Stomach (tissue), 9 donors: ENCODE results near the gene EVPLL. TPM values are rescaled to one million over a fixed set of nuclear protein-coding genes. Genes with fewer than 3 reads are reported as not detected.
"Not testable (repeated sequence)": the region's sequence is repeated elsewhere in the genome, so short reads cannot be mapped to it uniquely, and the experiment has no call there.

Experiments
- DNase-seq, 2 donors: peaks; one replicate each; pipeline versions ENCODE4 v3.0.0 to v3.0.0-alpha.2; 2013 to 2019
- H3K27ac ChIP-seq, 5 donors: fragments of 200-600 bp in 4 of 5; sonication (generic) in 4 of 5; one replicate each; pipeline ENCODE4 v1.5.1; 2013 to 2019; ENCODE audit warnings: mild to moderate bottlenecking in 1 of 5, moderate library complexity in 1 of 5
- H3K27me3 ChIP-seq, 3 donors: fragments of 200-600 bp; sonication (generic); one replicate each; pipeline ENCODE4 v1.5.1; 2017 to 2019; ENCODE audit warnings: mixed run types in 1 of 3
- H3K36me3 ChIP-seq, 4 donors: fragments of 200-600 bp; sonication (generic); 1 replicate in 3 of 4; 2 replicates in 1 of 4; pipeline ENCODE4 v1.5.1; 2016 to 2019
- H3K4me1 ChIP-seq, 4 donors: fragments of 200-600 bp; sonication (generic); one replicate each; pipeline ENCODE4 v1.5.1; 2016 to 2019
- H3K4me3 ChIP-seq, 4 donors: fragments of 200-600 bp; sonication (generic) in 3 of 4; one replicate each; pipeline ENCODE4 v1.5.1; 2016 to 2019; ENCODE audit warnings: mild to moderate bottlenecking in 1 of 4
- H3K9me3 ChIP-seq, 4 donors: fragments of 200-600 bp; sonication (generic); one replicate each; pipeline ENCODE4 v1.5.1; 2016 to 2019
- CTCF ChIP-seq, 7 experiments: fragments of 450-650 bp in 4 of 7; fragments of 200-600 bp in 3 of 7; sonication (generic) in 3 of 7; IDR thresholded peaks; one replicate each; pipeline ENCODE4 v1.5.1; 2016 to 2019; ENCODE audit warnings: antibody characterized with exemption in 7 of 7, control low read depth in 2 of 7, mild to moderate bottlenecking in 1 of 7
- EP300 ChIP-seq: sonication (generic); formaldehyde crosslinking; IDR thresholded peaks from one replicate; pipeline ENCODE4 v1.6.1; 2017; ENCODE audit warnings: antibody characterized with exemption
- POLR2A ChIP-seq, 4 donors: fragments of 450-650 bp; IDR thresholded peaks; one replicate each; pipeline ENCODE4 v1.6.1; 2016; ENCODE audit warnings: antibody characterized with exemption in 4 of 4, control low read depth in 2 of 4, mild to moderate bottlenecking in 1 of 4, moderate library complexity in 1 of 4
- POLR2AphosphoS5 ChIP-seq, 3 donors: sonication (generic); formaldehyde crosslinking; IDR thresholded peaks; one replicate each; pipeline ENCODE4 v1.6.1; 2016; ENCODE audit warnings: antibody characterized with exemption in 3 of 3
- WGBS, 5 donors: extraction: QIAGEN DNeasy Blood & Tissue Kit in 3 of 5; methylation state at CpG; one replicate each; pipeline versions ENCODE4 v1.1.5 to v1.1.7; 2013 to 2018; 5-methylcytosine and 5-hydroxymethylcytosine counted together
- intact Hi-C: fragments of 100-400 bp; cut with DNase I; formaldehyde crosslinking; loops from one replicate; pipeline ENCODE4 v1.15.1; 2023; ENCODE audit warnings: low total_unique reads
- polyA plus RNA-seq, 3 donors: library from polyadenylated mRNA; stranded (reverse); fragments of 200-250 nt; gene quantifications; one replicate each; pipeline ENCODE4 v1.2.3, GENCODE V29; 2013
- total RNA-seq, 5 donors: library from RNA; depleted of rRNA; stranded (reverse); fragments of >200 nt; gene quantifications; one replicate each; pipeline versions ENCODE4 v1.1.0 to v1.2.3, GENCODE V29; 2014 to 2016
- donor health status: healthy with polysubstance abuse.
- donor health status: Bipolar disorder and iron deficiency.
- donor health status: healthy.

EVPLL gene
- total and polyA plus RNA-seq, 8 donors = 0.29 to 8.9 (median 0.45) TPM; not detected in 3

- H3K36me3 ChIP-seq = no peaks in the 10 kb centered on the region
- no peak overlapping the region for H3K4me3 ChIP-seq
- no peaks in the 10 kb centered on the region for H3K9me3 ChIP-seq
- intact Hi-C loops = no loop called here
- no peak overlapping the region for H3K27ac ChIP-seq
- H3K27me3 ChIP-seq = peaks cover 0 to 13% (median 0%) of the 10 kb centered on the region in 3 donors
- TF ChIP-seq POLR2A (IDR thresholded peaks at IDR 0.05) (no peak), EP300 (no peak), CTCF (IDR thresholded peaks at IDR 0.05) (no peak), POLR2AphosphoS5 (IDR thresholded peaks at IDR 0.05) (no peak)
- WGBS, 5 donors = 77 to 88% (median 83%) methylated on average over 8 of the region's 8 CpGs
- DNase-seq = no peak
- peaks cover 0 to 1% (median under 1%) of the 10 kb centered on the region in 4 donors for H3K4me1 ChIP-seq
These were observed 8.6 kb upstream of the EVPLL start for GRCh38 chr17:18368946-18369345.

GRCh38 chr17:18370761-18371160 lies 6.8 kb upstream of the EVPLL start:
- H3K4me1 ChIP-seq = no peaks in the 10 kb centered on the region
- peaks cover 0 to 3% (median 1%) of the 10 kb centered on the region in 4 donors for H3K9me3 ChIP-seq
- WGBS, 5 donors = 72 to 83% (median 78%) methylated on average over 5 of the region's 5 CpGs
- DNase-seq = no peak
- H3K27me3 ChIP-seq = peaks cover 0 to 13% (median 0%) of the 10 kb centered on the region in 3 donors
- no peak overlapping the region for H3K4me3 ChIP-seq
- intact Hi-C loops = no loop called here
- no peaks in the 10 kb centered on the region for H3K36me3 ChIP-seq
- TF ChIP-seq CTCF (IDR thresholded peaks at IDR 0.05) (no peak), POLR2A (IDR thresholded peaks at IDR 0.05) (no peak)
- H3K27ac ChIP-seq = no peak overlapping the region

GRCh38 chr17:18371455-18371854 lies 6.1 kb upstream of the EVPLL start:
- H3K36me3 ChIP-seq = no peaks in the 10 kb centered on the region
- H3K9me3 ChIP-seq = peaks cover 0 to 3% (median 1%) of the 10 kb centered on the region in 4 donors
- 56 to 67% (median 60%) methylated on average over 7 of the region's 7 CpGs for WGBS, 5 donors
- H3K27me3 ChIP-seq = peaks cover 0 to 13% (median 0%) of the 10 kb centered on the region in 3 donors
- intact Hi-C loops = no loop called here
- H3K4me3 ChIP-seq = no peak overlapping the region
- TF ChIP-seq CTCF (IDR thresholded peaks at IDR 0.05) (no peak), POLR2A (IDR thresholded peaks at IDR 0.05) (no peak), POLR2AphosphoS5 (IDR thresholded peaks at IDR 0.05) (no peak), EP300 (no peak)
- no peak for DNase-seq
- no peaks in the 10 kb centered on the region for H3K4me1 ChIP-seq
- no peak overlapping the region for H3K27ac ChIP-seq

- intact Hi-C loops, H3K36me3 ChIP-seq, H3K9me3 ChIP-seq, H3K4me3 ChIP-seq, H3K27ac ChIP-seq, DNase-seq: not testable (repeated sequence)
- WGBS, 5 donors = 77 to 92% (median 80%) methylated on average over 6 of the region's 6 CpGs
- Histone ChIP-seq H3K4me1 (peaks cover 0 to 14% (median 7%) of the 10 kb centered on the region in 4 donors), H3K27me3 (peaks cover 0 to 13% (median 0%) of the 10 kb centered on the region in 3 donors)
These were observed 4.4 kb upstream of the EVPLL start for GRCh38 chr17:18373181-18373580.

GRCh38 chr17:18374216-18374615 lies 3.4 kb upstream of the EVPLL start:
- WGBS, 5 donors = 81 to 88% (median 82%) methylated on average over 7 of the region's 7 CpGs

More at GRCh38 chr17:18374216-18374615, 3.4 kb upstream of the EVPLL start:
- peaks cover 0 to 18% (median 7%) of the 10 kb centered on the region in 4 donors for H3K4me1 ChIP-seq
- peaks cover 0 to 3% (median 1%) of the 10 kb centered on the region in 4 donors for H3K9me3 ChIP-seq
- no peak overlapping the region for H3K4me3 ChIP-seq
- TF ChIP-seq POLR2AphosphoS5 (IDR thresholded peaks at IDR 0.05) (no peak), EP300 (no peak), CTCF (IDR thresholded peaks at IDR 0.05) (no peak), POLR2A (IDR thresholded peaks at IDR 0.05) (no peak)
- no peak for DNase-seq
- H3K27me3 ChIP-seq = peaks cover 0 to 13% (median 0%) of the 10 kb centered on the region in 3 donors
- intact Hi-C loops = no loop called here
- no peaks in the 10 kb centered on the region for H3K36me3 ChIP-seq
- H3K27ac ChIP-seq = no peak overlapping the region
